ENCODE measurements around the gene IGF2BP2.
"Not testable (repeated sequence)": the region's sequence is repeated elsewhere in the genome, so short reads cannot be mapped to it uniquely, and the experiment has no call there.

The IGF2BP2 gene

DNA sequence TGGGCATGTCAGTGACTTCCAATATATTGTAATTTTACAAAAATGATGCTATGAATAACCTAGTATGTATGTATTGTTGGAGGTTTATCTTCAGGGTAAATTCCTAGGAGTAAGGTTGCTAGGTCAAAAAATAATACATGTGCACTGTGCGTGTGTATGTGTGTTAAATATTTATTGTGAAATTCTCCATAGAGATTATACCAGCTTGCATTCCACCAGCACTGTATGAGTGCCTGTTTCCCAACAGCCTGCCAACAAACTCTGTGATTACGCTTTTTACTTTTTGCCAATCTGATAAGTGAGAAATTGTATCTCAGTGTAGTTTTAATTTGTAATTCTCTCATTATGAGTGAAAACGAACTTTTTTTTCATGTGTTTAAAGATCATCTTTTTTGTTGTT is 12.6 kb upstream of the IGF2BP2 start:
- DNase-seq (ENCODE audit: low read depth) = no peak

DNA sequence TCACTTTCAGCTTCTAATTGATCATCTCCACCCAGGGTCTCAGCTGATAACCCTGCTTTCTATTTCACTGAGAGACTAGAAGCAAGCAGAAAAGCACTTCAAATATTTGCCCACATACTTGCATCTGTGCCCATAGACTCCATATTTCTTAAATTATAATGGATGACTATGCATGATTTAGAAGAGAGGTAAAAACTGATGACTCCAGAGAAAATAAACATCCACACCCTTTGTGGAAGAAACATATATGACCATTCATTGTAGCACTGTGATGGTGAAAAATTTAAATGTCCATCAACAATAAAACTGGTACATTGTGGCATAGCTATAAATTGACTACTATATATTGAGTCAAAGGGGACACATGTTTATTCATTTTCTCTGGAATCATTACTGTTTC is 7.1 kb upstream of the IGF2BP2 start:
- no peak for DNase-seq (ENCODE audit: low read depth)

DNA sequence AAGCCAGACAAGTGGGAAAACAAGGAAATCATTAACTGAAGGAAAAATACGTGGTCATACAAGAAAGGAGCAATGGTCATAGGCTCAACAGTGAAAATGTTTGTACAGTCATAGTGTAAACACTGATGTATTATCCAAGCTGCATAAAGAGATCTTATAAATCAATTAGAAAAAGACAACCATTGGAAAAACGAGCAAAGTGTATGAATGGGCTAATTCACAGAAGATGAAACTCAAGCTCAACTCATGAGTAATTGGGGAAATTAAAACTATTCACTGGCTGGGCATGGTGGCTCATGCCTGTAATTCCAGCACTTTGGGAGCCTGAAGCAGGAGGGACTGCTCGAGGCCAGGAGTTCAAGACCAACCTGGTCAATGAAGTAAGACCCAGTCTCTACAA is 6.4 kb upstream of the IGF2BP2 start:
- no peak for DNase-seq (ENCODE audit: low read depth)

DNA sequence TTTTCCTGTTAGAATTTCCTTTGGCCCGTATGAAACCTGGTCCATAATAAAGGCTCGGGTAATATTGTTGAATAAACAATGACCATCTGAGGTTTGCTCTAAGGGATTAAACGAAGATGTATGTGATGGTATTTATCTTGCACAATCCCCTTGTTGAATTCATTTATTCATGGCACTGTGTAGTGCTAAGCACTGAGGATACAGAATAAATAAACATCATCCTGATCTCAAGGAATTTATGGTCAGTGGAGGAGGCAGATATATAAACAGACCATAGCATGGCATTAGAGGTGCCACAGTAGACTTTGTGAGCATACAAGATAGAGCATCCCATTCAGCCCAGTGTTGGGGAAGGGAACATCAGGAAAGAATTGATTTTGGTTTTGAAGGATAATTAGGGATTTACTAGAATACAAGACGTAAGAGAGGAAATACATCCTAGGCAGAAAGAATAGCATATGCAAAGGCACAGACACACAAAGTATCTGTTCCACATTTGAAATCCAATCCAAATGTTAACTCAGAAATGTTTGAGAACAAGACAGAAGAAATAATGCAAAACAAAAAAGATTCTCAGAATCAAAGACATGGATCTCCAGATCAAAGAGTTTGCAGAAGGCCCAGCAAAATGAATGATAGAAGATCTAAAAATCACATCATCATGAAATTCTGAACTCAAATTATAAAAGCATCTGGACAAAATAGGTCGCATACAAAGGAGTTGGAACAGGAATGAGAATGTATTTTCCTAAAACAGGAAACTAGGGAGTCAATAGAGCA is 5.4 kb upstream of the IGF2BP2 start:
- no peak for DNase-seq (ENCODE audit: low read depth)

DNA sequence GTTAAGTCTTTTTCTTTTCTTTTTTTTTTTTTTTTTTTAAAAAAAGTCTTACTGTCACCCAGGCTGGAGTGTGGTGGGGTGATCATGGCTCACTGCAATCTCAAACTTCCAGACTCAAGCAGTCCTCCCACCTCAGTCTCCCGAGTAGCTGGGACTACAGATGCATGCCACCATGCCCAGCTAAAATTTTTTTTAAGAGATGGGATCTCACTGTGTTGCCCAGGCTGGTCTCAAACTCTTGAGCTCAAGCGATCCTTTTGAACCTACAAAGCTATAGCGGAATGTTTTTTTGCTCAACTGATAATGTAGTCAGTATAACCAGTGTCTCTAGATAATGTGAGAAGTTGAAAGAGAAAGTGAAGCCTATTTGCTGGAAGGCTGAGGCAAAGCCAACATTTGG is 3.9 kb upstream of the IGF2BP2 start:
- no peak for DNase-seq (ENCODE audit: low read depth)

DNA sequence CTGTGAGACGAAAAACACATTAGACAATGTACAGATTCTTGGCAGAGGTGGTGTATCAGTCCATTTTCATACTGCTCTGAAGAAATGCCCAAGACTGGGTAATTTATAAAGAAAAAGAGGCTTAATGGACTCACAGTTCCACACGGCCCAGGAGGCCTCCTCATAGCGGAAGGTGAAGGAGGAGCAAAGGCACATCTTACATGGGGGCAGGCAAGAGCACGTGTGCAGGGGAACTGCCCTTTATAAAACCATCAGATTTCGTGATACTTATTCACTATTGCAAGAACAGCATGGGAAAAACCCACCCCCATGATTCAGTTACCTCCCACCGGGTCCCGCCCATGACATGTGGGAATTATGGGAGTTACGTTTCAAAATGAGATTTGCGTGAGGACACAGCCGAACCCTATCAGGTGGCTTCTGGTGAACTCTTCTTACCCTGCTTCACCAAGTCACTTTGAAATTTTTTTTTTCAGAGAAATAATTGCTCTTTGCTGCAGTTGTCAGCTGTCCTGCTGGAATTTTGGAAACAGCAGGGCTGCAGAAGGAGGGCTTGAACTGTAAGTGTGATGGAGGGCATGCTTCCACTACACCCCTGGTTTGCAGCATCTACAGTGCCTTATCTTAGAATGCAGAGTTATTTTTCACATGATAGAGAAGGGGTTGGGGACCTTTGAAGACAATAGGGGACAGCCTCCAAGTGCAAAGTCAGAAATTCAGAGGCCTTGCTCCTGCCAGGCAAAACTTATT is 2.9 kb upstream of the IGF2BP2 start:
- no peak for DNase-seq (ENCODE audit: low read depth)

DNA sequence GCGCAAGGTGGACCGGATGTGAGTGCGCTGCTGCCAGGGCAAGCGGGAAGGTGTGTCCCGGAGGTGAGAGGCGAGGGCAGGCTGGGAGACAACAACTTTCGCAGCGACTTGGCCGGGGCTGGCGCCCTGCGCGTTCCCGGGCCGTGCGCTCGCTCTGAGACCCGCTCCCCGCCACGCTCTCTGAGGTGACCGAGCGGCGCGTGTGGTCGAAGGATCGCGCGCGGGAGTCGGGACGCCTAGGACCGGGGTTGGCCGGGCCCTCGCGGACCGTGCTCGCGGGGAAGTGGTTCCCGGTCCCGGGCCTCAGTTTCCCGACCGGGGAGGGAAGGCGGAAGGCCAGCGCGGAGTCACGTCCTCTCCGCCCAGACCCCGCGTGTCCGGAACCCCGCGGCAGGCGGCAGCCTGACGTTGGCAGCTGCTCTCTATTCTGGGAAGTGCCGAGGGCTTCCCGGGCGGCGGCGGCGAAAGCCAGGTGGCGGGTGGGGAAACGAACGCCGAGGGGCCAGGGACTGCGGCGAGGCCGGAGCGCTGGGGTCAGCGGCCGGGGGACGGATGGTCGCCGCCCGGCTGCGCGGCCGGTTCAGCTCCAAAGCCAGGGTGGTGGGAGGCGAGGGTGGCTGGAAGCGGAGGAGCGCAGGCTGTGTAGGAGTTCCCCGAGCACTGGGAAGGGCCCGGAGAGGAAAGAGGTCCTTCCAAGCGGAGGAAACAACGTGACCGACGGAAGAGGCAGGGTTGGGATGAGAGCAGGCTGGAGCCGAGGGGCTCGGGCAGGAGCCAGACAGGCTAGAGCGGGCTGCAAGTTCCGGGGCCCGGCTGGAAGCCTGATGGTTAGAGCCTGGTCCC is 1.0 kb upstream of the IGF2BP2 start:
- no peak for DNase-seq (ENCODE audit: low read depth)

DNA sequence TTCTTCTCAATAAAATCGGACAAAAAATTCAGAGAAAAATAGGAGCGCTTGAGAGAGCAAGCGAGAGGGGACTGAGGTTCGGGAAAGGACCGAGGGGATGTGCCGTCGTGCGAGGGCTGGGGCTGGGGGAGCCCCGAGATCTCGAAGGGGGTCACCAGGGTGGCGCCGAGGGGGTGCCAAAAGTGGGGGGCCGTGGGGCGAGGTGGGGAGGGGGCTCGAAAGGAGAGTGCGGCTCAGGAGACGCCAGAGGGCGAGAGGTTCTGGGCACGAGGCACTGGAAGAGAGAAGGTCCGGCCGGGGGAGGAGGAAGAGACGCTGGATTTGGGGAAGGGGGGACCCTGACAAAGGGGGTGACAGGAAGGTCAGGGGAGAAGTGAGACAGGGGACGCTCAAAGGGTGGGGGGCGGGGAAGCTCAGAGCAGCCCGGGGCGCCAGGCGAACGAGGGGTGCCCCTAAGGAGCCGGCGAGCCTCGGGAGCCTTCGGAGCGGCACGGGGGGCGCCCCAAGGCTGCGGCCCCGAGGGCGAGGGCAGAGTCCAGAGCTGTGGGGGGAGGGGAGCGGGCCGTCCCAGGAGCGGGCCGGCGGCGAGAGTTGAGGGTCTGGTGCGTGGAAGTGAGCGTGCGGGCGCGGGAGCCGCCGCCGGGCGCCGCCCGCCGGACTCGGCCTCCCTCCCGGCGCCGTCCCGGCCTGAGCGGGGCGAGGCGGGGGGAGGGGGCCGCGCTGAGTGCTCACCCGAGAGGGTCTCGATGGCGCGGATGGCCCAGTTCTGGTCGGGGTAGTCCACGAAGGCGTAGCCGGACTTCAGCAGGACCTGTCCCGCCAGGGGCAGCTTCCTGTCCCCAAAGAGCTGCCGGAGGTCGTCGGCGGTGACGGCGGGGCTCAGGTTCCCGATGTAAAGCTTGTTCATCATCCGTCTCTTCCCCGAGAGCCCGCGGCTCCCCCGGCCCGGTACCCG is 514 bp downstream of the IGF2BP2 start:
- no peak for DNase-seq (ENCODE audit: low read depth)

DNA sequence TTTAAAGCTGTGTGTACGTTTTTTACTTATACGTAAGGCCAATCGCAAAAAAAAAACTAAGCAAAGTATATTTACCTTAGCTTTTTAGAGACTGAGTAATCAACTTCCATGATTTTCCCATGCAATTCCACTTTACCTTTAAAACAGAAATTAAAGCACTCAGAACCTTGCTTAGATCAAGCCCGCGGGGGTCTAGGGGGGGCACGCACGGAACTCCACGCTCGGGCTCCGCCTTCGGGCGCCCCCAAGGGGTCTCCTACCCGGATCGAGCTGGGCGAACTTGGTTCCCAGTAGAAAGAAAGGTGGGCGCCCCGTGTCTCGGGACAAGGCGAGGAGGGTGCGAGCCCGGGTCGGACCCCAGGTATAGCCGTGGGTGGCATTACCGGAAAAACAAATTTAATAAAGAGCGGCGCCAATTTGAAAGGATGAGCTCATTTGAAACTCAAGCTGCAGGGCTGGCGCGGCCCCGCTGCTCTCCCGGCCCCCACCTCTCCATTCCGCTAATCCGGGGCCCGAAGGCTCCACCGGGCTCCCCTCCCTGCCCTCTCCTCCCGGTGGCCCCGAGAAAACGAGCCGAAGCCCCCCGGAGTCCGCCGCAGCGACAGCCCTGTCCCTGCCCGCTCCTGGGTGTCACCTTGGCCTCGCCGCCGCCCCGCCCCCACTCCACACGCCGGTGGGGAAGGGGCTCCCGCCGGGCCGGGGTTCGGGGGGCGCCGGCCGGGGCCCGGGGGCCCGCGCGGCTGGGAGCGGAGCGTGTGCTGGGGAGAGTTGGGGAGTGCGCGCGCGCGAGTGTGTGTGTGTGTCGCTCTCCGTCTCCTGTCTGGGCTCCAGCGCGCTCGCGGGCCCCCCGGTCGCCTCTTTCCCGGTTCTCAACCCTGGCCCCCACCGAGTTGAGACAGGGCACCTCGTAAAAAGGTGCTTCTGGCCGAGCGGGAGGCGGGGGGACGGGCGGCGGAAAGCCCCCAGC is 1.5 kb downstream of the IGF2BP2 start:
- DNase-seq (ENCODE audit: low read depth) = peak; percentile 8

DNA sequence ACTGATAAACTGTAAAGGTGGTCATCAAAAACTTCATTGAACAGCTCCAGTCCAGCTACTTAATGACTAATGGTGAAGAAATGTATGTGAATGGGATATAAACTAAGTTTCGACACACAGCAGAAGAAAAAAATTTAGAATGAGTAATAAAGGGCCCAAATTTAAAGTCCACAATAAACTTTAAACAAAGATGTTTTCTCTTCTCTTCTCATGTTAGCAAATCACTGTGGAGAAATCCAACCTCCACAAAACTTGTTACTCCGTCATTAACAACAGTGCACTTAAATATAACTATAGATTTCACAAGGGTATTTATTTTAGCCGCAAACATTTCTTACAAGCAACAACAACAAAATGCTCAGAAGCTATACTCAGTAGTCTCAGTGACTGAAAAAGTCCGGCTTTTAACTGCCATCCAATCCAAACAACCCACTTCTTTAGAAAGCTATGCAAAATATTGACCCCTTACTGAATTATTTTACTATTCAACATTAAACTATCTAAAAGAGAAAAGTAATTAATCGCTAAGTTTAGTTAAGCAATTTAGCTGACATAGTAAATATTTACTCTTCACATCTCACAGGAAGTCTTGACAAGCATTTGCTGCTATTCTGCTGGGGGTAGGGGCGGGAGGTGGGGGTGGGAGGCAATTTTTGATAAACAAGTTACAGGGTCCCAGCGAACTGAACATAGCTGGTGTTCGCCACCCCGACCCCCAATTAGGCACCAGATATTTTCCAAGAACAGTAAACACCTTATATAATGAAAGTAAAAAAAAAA is 2.4 kb downstream of the IGF2BP2 start:
- no peak for DNase-seq (ENCODE audit: low read depth)

DNA sequence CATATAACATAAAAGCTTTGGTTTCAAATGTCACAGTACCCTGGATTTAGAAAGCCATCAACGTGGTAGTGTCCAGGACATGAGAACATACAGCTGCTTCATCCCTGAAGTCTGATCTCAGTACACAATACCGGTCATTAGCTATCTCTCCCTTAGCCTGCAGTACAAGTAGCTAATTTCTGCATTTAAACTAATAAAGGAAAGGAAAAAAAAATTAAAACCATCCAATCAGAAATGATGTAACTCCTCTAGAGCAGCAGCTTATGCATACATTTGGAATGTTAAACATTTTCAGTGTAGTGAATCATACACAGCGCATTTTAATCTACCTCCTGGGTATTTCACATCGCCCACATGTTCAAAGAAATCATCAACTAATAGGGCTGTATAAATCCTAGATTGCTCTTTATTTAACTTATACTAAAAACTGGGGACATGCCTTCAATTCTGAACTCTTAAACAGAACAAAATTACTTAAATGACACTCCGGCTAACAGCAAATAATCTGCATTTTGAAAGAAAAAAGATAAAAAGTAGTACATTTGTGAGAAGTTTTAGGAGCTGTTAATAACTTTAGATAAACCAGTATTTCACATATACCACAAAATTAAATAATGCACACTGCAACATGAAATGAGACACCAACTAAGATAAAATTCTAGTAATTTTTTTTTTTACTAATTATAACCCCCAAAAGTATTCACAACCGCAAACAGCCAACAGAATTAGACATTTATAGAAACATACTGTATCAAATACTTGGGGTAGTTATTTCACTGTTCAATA is 3.7 kb downstream of the IGF2BP2 start:
- DNase-seq (ENCODE audit: low read depth) = no peak

DNA sequence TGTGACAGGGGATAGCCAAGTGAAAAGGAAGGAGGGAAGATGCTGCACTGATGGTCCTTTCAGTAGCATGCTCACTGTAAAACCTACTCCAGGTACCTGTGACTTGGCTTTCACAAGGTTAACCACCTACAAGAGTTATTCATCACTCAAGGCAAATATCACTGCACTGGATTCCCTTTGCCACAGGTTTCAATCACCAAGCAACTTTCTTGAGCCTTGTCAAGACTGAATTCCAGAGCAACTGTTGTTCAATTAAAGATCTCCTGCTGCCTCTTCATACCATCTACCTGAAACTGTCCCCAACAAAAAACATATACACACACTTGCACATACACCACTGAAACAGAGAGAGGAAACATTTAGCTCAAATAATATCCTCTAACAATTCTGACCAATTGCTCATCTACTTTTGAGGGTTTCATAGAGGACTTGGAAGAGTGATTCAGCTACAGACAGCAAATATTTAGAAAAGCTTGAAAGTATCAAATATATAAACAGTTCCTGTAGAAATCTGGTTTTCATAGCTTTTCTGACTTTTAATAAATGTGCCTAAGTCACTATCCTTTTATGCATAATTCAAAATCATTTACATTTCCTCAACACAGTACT is 6.5 kb downstream of the IGF2BP2 start:
- DNase-seq (ENCODE audit: low read depth) = no peak

DNA sequence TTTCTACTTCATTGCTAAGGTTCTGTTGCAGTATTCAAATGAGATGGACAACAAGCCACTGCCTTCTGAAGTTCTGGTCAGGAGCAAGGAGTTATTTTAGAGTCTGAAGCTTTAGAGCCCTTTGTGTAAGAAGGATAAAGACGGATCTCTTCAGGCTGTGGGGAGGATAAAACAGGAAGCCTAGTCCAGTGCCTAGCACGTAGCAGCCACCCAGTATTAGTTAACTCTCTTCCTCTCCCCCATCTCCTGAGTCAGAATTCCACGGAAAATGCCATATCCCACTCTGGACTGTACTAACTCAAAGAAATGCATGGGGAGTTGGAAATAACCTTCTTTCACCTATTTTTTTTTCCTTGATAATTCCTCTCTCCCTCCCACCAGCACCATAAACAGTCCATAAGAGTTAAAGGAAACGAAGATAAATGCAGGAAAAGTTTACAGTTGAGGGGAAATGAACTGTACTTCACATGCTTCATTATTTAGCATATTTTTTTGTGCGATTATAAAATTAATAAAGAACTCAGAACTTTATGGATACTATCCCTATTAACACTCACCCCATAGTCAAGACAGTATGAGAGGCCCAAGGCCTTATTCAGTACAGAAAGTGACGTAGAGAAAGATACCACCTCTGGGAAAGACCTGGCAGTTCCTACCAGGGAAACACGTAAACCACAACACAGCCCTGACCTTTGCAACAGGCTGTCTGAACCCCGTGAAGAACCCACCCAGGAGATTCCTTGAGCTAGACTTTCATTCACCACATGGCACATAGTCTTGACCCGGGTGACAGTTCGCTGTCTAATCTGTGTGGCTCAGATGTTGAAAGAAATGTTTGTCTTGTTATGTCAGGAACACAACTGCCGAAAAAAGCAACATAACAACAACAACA is 9.2 kb downstream of the IGF2BP2 start:
- DNase-seq (ENCODE audit: low read depth) = no peak

DNA sequence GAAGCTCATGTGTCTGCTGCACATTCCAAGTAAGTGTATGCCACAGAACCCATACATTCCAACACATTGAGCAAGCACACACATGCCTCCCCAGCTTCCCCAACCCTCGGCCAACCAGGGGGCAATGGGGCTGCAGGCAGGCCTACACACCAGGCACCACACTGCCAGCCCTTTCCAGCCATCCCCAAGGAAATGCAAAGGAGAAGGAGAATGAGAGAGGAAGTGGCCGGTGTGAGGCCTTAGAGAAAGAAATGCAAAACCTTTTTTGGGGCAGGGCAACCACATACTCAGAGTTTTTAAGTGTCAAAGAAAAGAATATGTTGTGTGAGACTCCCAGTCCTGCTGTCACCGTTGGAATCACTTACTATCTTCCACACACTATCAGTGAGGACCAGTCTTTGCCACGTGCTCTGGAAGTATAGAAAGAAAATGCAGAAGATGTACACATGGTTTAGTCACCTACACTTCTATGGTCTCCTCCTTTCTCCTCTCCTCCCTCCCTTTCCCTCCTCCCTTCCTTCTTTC is 11.1 kb downstream of the IGF2BP2 start:
- no peak for DNase-seq (ENCODE audit: low read depth)

DNA sequence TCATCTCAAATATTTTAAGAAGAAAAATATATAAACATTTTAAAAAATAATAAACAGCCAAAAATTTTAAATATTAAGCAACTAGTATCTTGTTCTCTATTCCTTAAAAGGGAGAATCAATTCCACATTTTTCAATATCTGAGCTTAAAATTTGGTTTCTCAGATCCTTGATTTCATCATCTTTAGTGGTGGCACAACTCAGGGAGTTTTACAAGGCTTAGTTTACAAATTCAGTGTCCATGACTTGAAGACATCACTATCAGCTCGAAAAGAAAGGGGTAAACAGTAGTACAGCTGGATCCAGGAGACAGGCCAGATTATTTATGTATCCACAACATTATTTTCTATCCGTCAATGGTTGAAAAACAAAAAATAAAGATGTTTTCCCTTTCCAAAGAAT is 11.6 kb downstream of the IGF2BP2 start:
- DNase-seq (ENCODE audit: low read depth) = no peak

DNA sequence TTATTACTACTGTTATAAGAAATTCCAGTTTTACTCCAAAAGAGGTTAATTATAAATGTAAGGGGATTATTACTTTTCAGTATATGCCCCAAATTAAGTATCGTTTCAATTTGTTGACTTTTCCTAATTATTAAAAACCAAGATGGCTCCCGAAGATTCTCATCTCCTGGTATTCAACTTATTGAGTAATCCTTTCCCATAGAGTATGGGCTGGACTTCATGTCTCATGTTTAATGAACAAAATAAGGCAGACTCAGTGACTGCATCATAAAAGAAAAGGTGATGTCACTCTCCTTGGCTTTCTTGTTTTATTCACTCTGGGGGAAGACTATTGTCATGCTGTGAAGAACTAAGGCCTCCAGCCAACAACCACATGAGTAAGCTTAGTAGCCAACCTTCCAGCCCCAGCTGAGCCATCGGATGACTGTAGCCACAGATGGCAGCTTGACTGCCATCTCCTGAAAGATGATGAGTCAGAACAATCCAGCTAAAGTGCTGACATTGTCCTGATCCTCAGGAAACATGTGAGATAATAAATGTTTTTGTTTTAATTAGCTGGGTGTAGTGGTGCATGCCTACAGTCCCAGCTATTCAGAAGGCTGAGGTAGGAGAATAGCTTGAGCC is 17.3 kb downstream of the IGF2BP2 start:
- DNase-seq (ENCODE audit: low read depth) = no peak

DNA sequence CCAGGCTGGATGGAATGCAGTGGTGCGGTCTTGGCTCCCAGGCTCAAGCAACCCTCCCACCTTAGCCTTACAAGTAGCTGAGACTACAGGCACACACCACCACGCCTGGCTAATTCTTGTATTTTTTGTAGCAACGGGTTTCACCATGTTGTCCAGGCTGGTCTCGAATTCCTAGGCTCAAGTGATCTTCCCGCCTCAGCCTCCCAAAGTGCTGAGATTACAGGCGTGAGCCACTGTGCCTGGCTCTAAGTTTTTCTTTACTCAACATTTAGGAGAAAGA is 26.1 kb downstream of the IGF2BP2 start:
- DNase-seq (ENCODE audit: low read depth) = not testable (repeated sequence)

Data from stimulated activated CD8-positive, alpha-beta memory T cell treated with anti-CD3 and anti-CD28 coated beads, Interleukin-12 subunit alpha, Interleukin-12 subunit beta, amount 100 ng/mL, for 4 hours (primary cell).